Kidney tubule cell (primary cell): ENCODE results near the gene FADD.

Experiments
- DNase-seq: peaks from one replicate; pipeline ENCODE4 v3.0.0-alpha.2; 2018; ENCODE audit warnings: low spot score

FADD gene

DNA sequence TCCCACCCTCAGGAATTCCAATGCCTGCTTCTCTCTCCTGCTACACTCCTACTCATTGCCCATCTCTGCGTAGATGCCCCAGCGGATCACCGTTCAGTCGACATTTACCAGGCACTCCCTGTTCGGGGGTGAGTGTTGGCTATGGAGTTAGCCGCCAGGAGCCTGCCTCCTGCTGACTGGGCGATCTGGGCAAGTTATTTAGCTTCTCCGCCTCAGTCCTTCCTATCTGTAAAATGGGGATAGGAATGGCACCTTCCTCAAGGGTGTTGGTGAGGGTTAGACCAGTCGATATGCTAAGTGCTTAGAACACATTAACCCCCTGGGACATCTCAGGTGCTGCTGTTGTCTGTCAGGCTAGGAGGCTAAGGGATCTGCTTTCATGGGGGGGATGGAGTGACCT is 30.9 kb downstream of the FADD start:
- DNase-seq = no peak

DNA sequence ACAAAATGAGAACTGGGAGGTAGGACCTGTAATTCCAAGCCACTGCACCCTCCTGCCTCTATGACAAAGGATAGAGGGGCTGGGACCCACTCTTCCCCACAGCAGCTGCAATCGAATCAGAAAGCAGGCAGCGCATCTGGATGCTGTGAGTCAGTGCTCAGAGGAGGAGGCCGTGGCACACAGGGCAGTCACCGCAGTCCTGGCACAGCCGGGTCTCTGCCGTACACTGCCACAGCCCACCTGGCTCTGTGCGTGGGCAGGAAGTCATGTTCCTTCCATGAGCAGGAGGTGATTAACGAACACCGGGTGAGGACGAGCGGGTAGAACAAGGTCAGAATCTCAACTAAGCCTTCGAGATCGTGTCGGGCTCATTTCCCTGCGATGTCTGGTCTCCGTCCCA is 37.2 kb downstream of the FADD start:
- DNase-seq = peak; percentile 33

DNA sequence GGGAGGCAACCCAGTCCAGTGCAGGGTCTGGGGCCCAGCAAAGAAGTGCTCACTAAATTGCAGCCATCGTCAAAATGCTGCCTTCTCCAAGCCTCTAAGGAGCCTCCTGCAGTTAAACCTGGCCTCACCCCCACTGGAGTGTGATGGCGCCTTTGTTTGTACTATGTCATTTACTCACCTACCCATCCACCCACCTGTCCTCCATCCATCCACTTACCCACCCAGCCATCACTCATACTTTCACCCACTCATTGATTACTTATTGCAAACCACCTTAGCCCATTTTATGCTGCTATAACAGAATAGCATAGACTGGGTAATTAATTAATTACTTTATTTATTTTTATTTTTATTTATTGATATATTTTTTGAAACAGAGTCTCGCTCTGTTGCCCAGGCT is 38.6 kb downstream of the FADD start:
- DNase-seq = no peak

DNA sequence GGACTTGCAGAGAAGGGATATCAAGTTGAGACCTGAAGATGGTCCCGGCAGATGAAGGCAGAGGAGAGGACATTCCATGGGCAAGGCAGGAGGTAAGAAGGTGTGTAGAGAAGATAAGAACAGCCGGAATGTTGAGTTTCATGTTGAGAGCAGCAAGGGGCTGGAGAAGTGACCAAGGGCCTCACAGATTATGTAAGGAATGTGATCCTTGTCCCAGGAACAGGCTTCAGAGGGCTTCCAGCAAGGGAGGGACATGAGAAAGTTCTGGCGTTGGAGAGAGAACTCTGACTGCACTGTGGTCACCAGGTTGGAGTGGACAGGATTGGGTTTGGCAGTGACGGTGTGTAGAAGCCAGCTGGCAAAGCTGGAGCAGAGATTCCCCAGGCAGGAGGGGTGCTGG is 39.8 kb downstream of the FADD start:
- no peak for DNase-seq

DNA sequence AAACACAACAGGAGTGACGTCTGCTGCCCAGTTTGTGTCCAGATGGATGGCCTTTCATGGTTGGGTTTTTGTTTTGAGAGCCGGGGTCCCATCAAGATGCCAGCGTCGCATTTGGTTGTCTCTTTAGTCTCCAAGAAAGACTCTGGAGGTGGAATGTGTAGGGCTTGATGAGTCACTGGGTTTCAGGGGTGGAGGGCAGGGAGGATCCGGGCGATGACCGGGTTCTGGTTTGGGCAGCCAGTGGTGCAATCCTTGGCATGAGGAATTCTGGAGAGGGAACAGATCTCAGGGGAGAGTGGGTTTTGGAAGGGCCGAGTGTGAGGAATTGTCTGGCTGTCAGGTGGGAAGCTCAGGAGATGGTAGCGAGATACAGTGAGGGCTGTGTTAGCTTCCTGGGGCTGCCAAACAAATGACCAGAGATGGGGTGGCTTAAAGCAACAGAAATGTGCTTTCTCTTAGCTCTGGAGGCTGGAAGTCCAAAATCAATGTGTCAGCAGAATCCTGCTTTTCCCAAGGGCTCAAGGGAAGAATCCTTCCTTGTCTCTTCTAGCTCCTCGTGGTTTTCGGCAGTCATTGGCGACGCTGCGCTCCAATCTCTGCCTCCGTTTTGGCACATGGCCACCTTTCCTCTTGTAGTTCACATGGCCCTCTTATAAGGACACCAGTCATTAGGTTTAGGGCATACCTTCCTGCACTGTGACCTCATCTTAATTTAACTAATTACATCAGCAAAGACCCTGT is 41.0 kb downstream of the FADD start:
- DNase-seq = peak; percentile 43

DNA sequence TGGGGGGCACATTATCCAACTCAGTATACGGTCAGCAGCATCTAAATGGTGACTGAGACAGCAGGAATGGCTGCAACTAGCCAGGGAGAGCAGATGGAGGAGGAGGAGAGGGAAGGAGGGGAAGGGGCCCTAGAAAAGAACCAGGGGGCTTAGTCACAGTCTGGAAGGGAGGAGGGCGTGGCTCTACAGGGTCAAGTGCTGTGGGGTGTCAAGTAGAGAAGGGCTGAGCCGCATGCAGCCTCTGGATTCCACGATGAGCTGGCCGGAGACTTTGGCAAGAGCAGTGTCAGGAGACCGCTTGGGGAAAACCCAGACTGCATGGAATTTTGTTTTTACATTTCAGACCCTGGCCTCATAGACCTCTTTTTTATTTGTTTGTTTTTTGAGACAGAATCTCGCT is 41.6 kb downstream of the FADD start:
- DNase-seq = peak; percentile 91

DNA sequence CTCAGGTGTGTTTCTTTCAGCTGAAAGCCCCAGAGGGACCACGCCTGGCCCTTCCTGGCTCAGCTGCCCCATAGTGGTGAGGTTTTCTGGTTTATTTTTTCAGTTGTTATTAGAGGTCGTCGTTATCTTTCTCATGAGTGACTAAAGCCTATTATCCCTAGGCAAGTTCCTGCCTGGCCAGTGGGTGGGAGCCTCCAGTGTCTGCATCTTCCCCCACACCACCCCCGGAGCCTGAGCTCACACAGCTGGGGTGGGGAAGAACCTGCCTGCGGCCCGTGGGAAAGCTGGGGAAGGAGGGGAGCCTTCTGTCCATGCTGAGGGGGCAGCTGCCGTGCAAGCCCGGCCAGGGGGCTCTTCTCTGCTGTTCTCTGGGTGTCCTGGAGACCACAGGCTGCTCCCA is 43.1 kb downstream of the FADD start:
- DNase-seq = no peak

DNA sequence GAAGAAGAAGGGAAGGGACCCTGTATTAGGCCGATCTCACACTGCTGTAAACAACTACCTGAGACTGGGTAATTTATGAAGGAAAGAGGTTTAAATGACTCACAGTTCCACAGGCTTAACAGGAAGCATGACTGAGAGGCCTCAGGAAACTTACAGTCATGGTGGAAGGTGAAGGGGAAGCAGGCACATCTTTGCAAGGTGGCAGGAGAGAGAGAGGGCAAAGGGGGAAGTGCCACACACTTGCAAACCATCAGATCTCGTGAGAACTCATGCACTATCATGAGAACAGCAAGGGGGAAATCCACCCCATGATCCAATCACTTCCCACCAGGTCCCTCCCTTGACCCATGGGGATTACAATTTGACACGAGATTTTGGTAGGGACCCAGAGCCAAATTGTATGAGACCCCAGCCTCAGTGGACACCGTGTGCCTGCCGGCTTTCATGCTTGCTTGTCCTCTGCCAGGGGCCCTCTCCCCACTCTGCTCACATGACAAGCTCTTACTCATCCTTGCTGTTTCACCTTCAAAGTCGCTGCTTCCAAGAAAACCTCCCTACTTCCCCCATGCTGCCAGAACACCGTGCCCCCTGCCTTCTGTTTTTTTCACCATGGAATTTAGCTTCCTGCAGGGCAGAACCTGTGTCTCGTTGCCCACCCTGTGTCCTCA is 44.1 kb downstream of the FADD start:
- DNase-seq = peak; percentile 67

DNA sequence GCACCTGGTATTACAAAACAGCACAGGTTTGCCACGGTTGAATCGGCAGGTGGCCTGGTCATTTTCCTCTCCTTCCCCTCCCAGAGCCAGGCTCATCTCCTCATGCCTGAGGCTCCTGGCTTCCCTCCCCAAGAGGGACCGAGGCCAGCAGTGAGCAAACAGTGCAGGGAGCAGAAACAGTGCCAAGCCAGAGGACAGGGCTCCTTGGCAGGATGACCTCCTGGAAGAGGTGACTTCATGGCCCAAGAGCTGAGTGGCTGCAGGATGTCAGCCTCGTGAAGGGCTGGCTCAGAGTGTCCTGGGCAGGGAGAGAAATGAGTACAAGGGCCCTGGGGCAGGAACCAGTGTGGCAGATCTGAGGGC is 44.6 kb downstream of the FADD start:
- DNase-seq = peak; percentile 77

DNA sequence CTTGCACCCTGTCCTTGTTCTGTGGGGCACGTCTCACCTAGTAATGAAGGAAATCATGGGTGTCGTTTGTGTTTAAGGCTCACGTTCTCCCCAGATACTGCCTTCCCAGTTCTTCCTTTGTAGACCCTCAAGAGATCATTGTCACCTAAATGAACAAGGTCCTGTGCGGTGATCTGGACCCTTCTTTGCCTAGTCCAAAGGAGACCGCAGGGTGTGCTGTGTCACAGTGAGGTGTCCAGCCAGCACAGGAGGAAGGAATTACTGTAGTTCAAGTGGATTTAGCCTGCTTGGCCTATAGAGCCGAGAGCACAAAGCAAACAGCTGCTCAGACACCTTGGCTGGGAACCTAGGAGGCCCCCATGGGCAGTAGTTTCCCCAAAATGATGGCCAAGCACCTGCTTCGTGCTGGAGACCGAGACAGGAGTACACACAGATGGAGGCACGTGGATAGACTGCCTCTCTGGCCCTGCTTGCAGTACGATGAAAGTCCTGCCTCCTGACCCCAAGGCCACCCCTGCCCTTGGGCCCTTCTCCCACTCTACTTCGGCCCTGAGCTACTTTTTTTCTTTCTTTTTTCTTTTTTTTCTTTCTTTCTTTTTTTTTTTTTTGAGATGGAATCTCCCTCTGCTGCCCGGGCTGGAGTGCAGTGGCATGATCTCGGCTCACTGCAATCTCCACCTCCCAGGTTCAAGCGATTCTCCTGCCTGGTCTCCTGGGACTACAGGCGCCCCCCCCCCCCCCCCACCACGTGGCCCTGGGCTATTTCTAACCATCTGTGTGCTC is 48.0 kb downstream of the FADD start:
- no peak for DNase-seq

DNA sequence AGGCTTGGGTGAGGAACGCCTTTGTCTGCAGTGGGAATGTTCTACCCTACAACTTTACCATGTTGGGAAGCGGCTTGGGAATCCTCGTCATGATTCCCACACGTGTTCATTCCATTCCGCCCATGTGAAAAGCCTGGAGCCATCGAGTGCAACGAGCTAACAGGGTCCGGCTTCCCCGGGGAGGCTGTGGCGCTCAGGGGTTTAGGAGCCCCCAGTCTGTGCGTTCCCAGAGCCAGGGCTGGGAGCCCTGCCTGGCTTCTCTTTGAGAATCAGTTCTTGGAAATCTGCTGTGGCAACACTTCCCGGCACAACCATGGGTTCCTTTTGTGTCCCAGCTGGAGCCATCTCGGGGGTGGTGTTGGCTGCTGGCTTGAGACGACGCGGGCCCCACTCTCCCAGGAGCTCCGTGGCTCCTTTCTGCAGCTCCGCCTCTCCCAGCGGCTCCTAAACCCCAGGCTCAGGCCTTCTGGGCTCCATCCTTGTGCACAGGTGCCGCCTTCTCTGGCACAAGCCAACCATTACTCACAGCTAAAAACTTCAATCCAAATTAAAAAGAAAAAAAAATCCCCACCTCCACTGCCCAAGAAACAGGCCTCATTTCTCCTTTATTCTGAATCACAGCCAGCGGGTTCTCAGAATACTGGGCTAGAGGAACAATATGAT is 48.7 kb downstream of the FADD start:
- DNase-seq = peak; percentile 43

DNA sequence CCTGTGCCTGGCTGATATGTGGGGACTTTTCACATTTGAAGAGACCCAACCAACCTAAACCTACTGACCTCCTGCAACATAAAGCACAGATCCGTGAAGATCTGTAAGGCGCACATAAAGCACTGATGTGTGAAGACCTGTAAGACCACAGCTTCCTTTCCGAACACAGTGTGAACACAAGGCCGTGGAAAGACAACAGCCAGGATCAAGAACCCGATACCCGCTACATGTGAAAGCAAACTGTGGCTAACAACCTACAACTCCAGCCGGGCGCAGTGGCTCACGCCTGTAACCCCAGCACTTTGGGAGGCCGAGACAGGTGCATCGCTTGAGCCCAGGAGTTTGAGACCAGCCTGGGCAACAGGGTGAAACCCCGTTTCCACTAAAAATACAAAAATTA is 49.7 kb downstream of the FADD start:
- no peak for DNase-seq

DNA sequence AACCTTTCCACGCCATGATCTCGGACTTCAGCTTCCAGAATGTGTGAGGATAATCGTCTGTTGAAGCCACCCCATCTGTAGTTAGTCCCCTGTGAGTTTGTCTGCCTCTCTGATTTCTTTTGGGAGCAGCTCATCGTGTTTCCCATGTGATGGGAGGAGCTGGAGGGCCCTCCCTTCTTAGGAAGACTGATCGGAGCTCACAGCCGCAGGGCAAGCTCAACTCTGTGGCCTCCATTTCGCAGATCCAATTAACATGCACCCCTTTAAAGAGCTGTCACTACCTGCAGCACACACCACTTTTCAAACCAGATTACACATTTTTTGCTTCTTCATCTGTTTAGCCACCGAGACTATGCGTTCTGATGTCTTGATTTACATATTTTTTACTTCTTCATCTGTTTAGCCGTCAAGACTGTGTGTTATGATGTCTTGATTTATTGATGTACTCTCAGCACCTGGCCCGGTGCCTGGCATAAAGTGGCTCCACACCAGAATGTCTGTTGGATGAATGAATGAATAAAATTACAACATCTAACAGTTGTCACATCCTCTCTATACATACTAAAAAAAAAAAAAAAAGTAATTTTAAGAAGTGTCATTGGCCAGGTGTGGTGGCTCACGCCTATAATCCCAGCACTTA is 52.5 kb downstream of the FADD start:
- no peak for DNase-seq
